H1 (cell line): ENCODE results near the gene TMEM200B. TPM values are rescaled to one million over a fixed set of nuclear protein-coding genes. Genes with fewer than 3 reads are reported as not detected.

Source experiments
- CTCF ChIA-PET: fragments of 300-600 bp; sonication (Branson Sonifier 250); formaldehyde crosslinking; loops from one replicate; lab custom pipeline; 2021; ENCODE audit not compliant: partially characterized antibody; lab: Charles Lee
- POLR2A ChIA-PET: fragments of 300-600 bp; sonication (Branson Sonifier 250); formaldehyde crosslinking; loops from one replicate; lab custom pipeline; 2021; ENCODE audit warnings: inconsistent platforms; ENCODE audit not compliant: partially characterized antibody; lab: Charles Lee
- DNase-seq, 2 experiments: peaks; one replicate each; pipeline versions ENCODE4 v3.0.0 to v3.0.0-alpha.2; 2010 to 2022; ENCODE audit warnings: low spot score in 2 of 2, low read depth in 1 of 2, mixed read lengths in 1 of 2
- FAIRE-seq: peaks from 2 replicates; lab custom pipeline; 2011; peaks lifted over from hg19 to GRCh38; lab: Jason Lieb, UNC
- H2AFZ ChIP-seq: 2 replicates; pipeline ENCODE4 v1.8.1; 2012; ENCODE audit warnings: low read length, inconsistent platforms
- H2AK5ac ChIP-seq: 2 replicates; pipeline ENCODE4 v1.6.1; 2013; ENCODE audit warnings: low read depth, low read length
- H2BK120ac ChIP-seq: replicated peaks from 2 replicates; pipeline ENCODE3; 2013; ENCODE audit warnings: low read depth, low read length, inconsistent platforms
- H2BK12ac ChIP-seq: 2 replicates; pipeline ENCODE4 v1.6.1; 2013; ENCODE audit warnings: low read depth, low read length
- H2BK15ac ChIP-seq: 2 replicates; pipeline ENCODE4 v1.6.1; 2013; ENCODE audit warnings: low read length
- H2BK20ac ChIP-seq: 2 replicates; pipeline ENCODE4 v1.6.1; 2013; ENCODE audit warnings: low read length
- H2BK5ac ChIP-seq: 2 replicates; pipeline ENCODE4 v1.6.1; 2013; ENCODE audit warnings: low read depth, low read length
- H3K14ac ChIP-seq: 2 replicates; pipeline ENCODE4 v1.6.1; 2013; ENCODE audit warnings: inconsistent platforms; ENCODE audit not compliant: insufficient read length
- H3K18ac ChIP-seq: 2 replicates; pipeline ENCODE4 v1.6.1; 2013; ENCODE audit warnings: low read length; ENCODE audit errors: extremely low read depth
- H3K23ac ChIP-seq: 2 replicates; pipeline ENCODE4 v1.6.1; 2013; ENCODE audit warnings: inconsistent platforms; ENCODE audit not compliant: insufficient read length
- H3K23me2 ChIP-seq: 2 replicates; pipeline ENCODE4 v1.6.1; 2013; ENCODE audit warnings: low read depth, low read length
- H3K27ac ChIP-seq: 2 replicates; pipeline ENCODE4 v1.6.1; 2011; ENCODE audit warnings: low read depth, low read length, inconsistent platforms
- H3K27me3 ChIP-seq, 4 experiments: replicated peaks in 1 of 4; 1 replicate in 1 of 4; 2 replicates in 3 of 4; pipeline versions ENCODE4 v1.6.1 to v1.8.1; 2011 to 2013; ENCODE audit warnings: low read length in 3 of 4, mild to moderate bottlenecking in 3 of 4, inconsistent platforms in 2 of 4, mixed read lengths in 2 of 4, moderate library complexity in 1 of 4; ENCODE audit not compliant: control insufficient read depth in 3 of 4, insufficient read depth in 3 of 4; ENCODE audit errors: extremely low read depth in 1 of 4
- H3K36me3 ChIP-seq, 4 experiments: 2 replicates each; pipeline versions ENCODE4 v1.6.1 to v1.8.1; 2011 to 2013; ENCODE audit warnings: mild to moderate bottlenecking in 4 of 4, low read length in 3 of 4, moderate library complexity in 2 of 4, control low read depth in 1 of 4, inconsistent platforms in 1 of 4; ENCODE audit not compliant: insufficient read depth in 4 of 4, control insufficient read depth in 2 of 4
- H3K4ac ChIP-seq: replicated peaks from 2 replicates; pipeline ENCODE3; 2013; ENCODE audit warnings: low read length, low read depth, mixed read lengths, inconsistent platforms; ENCODE audit not compliant: insufficient read length
- H3K4me1 ChIP-seq, 4 experiments: replicated peaks in 1 of 4; 1 replicate in 1 of 4; 2 replicates in 3 of 4; pipeline versions ENCODE4 v1.6.1 to v1.8.1; 2011 to 2013; ENCODE audit warnings: low read length in 3 of 4, inconsistent platforms in 2 of 4, mixed read lengths in 1 of 4; ENCODE audit not compliant: insufficient read depth in 4 of 4, control insufficient read depth in 3 of 4
- H3K4me2 ChIP-seq, 2 experiments: 2 replicates each; pipeline versions ENCODE4 v1.6.1 to v1.8.1; 2011 to 2013; ENCODE audit warnings: low read depth in 2 of 2, low read length in 2 of 2, control low read depth in 1 of 2, inconsistent platforms in 1 of 2, mild to moderate bottlenecking in 1 of 2; ENCODE audit not compliant: insufficient read depth in 1 of 2
- H3K4me3 ChIP-seq, 4 experiments: fragments of 200-600, 300-600 bp in 1 of 4; sonication (generic), shearing (Covaris generic), sonication (Bioruptor Twin) in 1 of 4; 2 replicates each; pipeline versions ENCODE4 v1.5.1 to v1.8.1; 2011 to 2016; ENCODE audit warnings: low read length in 4 of 4, low read depth in 3 of 4, control low read depth in 2 of 4, inconsistent platforms in 2 of 4, mild to moderate bottlenecking in 2 of 4, mixed read lengths in 1 of 4, moderate library complexity in 1 of 4; ENCODE audit not compliant: insufficient read depth in 2 of 4; ENCODE audit errors: extremely low read depth in 1 of 4
- H3K56ac ChIP-seq: replicated peaks from 2 replicates; pipeline ENCODE3; 2013; ENCODE audit warnings: low read depth, mild to moderate bottlenecking, mixed read lengths, low read length, inconsistent platforms; ENCODE audit not compliant: insufficient read length
- H3K79me1 ChIP-seq: 2 replicates; pipeline ENCODE4 v1.6.1; 2013; ENCODE audit warnings: low read depth, low read length, control low read depth
- H3K79me2 ChIP-seq, 2 experiments: 2 replicates each; pipeline versions ENCODE4 v1.6.1 to v1.8.1; 2012 to 2013; ENCODE audit warnings: low read length in 2 of 2, mild to moderate bottlenecking in 2 of 2, inconsistent platforms in 1 of 2; ENCODE audit not compliant: insufficient read depth in 2 of 2, control insufficient read depth in 1 of 2
- H3K9ac ChIP-seq, 4 experiments: replicated peaks in 1 of 4; 1 replicate in 1 of 4; 2 replicates in 3 of 4; pipeline versions ENCODE4 v1.6.1 to v1.8.1; 2011 to 2013; ENCODE audit warnings: low read depth in 3 of 4, low read length in 3 of 4, control low read depth in 2 of 4, mild to moderate bottlenecking in 2 of 4, moderate library complexity in 2 of 4, inconsistent platforms in 1 of 4; ENCODE audit errors: extremely low read depth in 1 of 4
- H3K9me3 ChIP-seq, 2 experiments: 2 replicates each; pipeline versions ENCODE4 v1.6.1 to v1.8.1; 2012 to 2013; ENCODE audit warnings: mild to moderate bottlenecking in 2 of 2, moderate library complexity in 2 of 2, control low read depth in 1 of 2, inconsistent platforms in 1 of 2, low read depth in 1 of 2, low read length in 1 of 2, mixed read lengths in 1 of 2; ENCODE audit not compliant: insufficient read depth in 2 of 2
- H4K20me1 ChIP-seq, 2 experiments: replicated peaks in 1 of 2; 2 replicates each; pipeline versions ENCODE3 to v1.8.1; 2011 to 2013; ENCODE audit warnings: inconsistent platforms in 2 of 2, low read length in 2 of 2, mild to moderate bottlenecking in 1 of 2; ENCODE audit not compliant: insufficient read depth in 2 of 2, control insufficient read depth in 1 of 2
- H4K5ac ChIP-seq: 2 replicates; pipeline ENCODE4 v1.6.1; 2013; ENCODE audit warnings: low read length, low read depth, mixed read lengths, inconsistent platforms; ENCODE audit not compliant: insufficient read length
- H4K8ac ChIP-seq: 2 replicates; pipeline ENCODE4 v1.8.0; 2013; ENCODE audit warnings: mild to moderate bottlenecking, moderate library complexity, low read length, inconsistent platforms; ENCODE audit not compliant: insufficient read depth; ENCODE audit errors: extremely low read depth
- H4K91ac ChIP-seq: replicated peaks from 2 replicates; pipeline ENCODE3; 2013; ENCODE audit warnings: low read length, mixed read lengths, inconsistent platforms; ENCODE audit not compliant: insufficient read length
- GABPA ChIP-seq: IDR thresholded peaks from 2 replicates; pipeline ENCODE4 v1.6.1; 2011; ENCODE audit warnings: mild to moderate bottlenecking, low read length, moderate library complexity, borderline replicate concordance; ENCODE audit not compliant: insufficient read depth
- KDM4A ChIP-seq: IDR thresholded peaks from one replicate; pipeline ENCODE4 v1.7.1; 2012; ENCODE audit warnings: low read depth, mild to moderate bottlenecking, moderate library complexity, low read length, inconsistent platforms; ENCODE audit not compliant: severe bottlenecking
- MAX ChIP-seq: IDR thresholded peaks from 2 replicates; pipeline ENCODE4 v1.6.1; 2012; ENCODE audit warnings: inconsistent platforms
- RFX5 ChIP-seq: IDR thresholded peaks from 2 replicates; pipeline ENCODE4 v1.6.1; 2011; ENCODE audit warnings: low read depth, low read length, improper control_type of control experiment, borderline replicate concordance
- SIX5 ChIP-seq: IDR thresholded peaks from 2 replicates; pipeline ENCODE4 v1.6.1; 2011; ENCODE audit warnings: mild to moderate bottlenecking, low read depth, low read length
- WGBS, 2 experiments: shearing (Covaris generic) in 1 of 2; methylation state at CpG; one replicate each; pipeline versions ENCODE4 v1.1.6 to v1.1.7; 2013 to 2015; ENCODE audit warnings: low lambda C conversion rate in 2 of 2, mixed read lengths in 2 of 2, inconsistent platforms in 1 of 2, low coverage in 1 of 2, missing lambda C conversion rate in 1 of 2; ENCODE audit not compliant: insufficient replicate concordance in 2 of 2, insufficient coverage in 1 of 2, insufficient read length in 1 of 2; ENCODE audit errors: extremely low coverage in 1 of 2, missing lambda C conversion rate in 1 of 2; 5-methylcytosine and 5-hydroxymethylcytosine counted together
- polyA plus RNA-seq, 7 experiments: library from polyadenylated mRNA; depleted of rRNA in 3 of 7; stranded (reverse) in 5 of 7; unstranded in 2 of 7; fragments of >200 nt in 5 of 7; fragments of 200-250 nt in 2 of 7; gene quantifications; 1 replicate in 5 of 7; 2 replicates in 1 of 7; 4 replicates in 1 of 7; pipeline versions ENCODE4 v1.2.1 to v1.2.3, GENCODE V29; 2011 to 2013; ENCODE audit warnings: missing spikeins in 2 of 7, mixed read lengths in 2 of 7
- total RNA-seq: library from RNA; stranded (reverse); fragmentation: NEBNext Ultra II Directional; extraction: Animal tissue kit (Norgen Biotek cat#: 25700); gene quantifications from 2 replicates; pipeline ENCODE4 v1.2.1, GENCODE V29; 2021

Gene TMEM200B
- total and polyA plus RNA-seq, 2 of the 8 experiments (the other 6 are each of a cell fraction or from before 2014, with no cell fraction given): 4.9 to 11.0 TPM

- Histone ChIP-seq H2BK15ac (no peak overlapping the region), H3K79me2 (peaks cover 17 to 88% of the 10 kb centered on the region in 2 experiments), H3K56ac (no peak overlapping the region), H2AFZ (no peak overlapping the region), H2BK12ac (no peak overlapping the region), H4K20me1 (peaks cover 11 to 15% of the 10 kb centered on the region in 2 experiments), H3K27me3 (no peaks in the 10 kb centered on the region), H3K9me3 (no peaks in the 10 kb centered on the region), H3K4ac (no peak overlapping the region), H3K4me2 (no peak overlapping the region), H2BK20ac (no peak overlapping the region), H4K91ac (no peak overlapping the region), H2BK120ac (no peak overlapping the region), H3K23me2 (no peaks in the 10 kb centered on the region), H3K14ac (no peak overlapping the region), H3K4me1 (peaks cover 12 to 31% (median 18%) of the 10 kb centered on the region in 4 experiments), H2BK5ac (no peak overlapping the region), H4K5ac (no peak overlapping the region), H3K27ac (no peak overlapping the region), H3K4me3 (no peak overlapping the region), H2AK5ac (no peak overlapping the region), H3K18ac (no peak overlapping the region), H4K8ac (no peak overlapping the region), H3K9ac (no peak overlapping the region), H3K36me3 (peaks cover 0 to 14% (median 0%) of the 10 kb centered on the region in 4 experiments; a peak in 2 of 8 replicates), H3K23ac (no peak overlapping the region), H3K79me1 (no peaks in the 10 kb centered on the region)
- FAIRE-seq (no peak), DNase-seq (no peak)
- ChIA-PET CTCF (interaction anchor here (1.2 to 2.5 kb wide), 3 partner anchors 10 to 30 kb away, joined by 5 to 13 read pairs (median 12); no protein-coding TSS in a partner anchor), POLR2A (interaction anchor here (0.6 to 9.0 kb wide), 7 partner anchors 9 to 99 kb away, joined by 3 to 105 read pairs (median 4); partner anchors contain the start of gene SRSF4)
- TF ChIP-seq KDM4A (no peak), SIX5 (no peak), RFX5 (no peak), GABPA (no peak), MAX (no peak)
- 100% methylated on average over 9 of the region's 9 CpGs; no CpG with 5 or more reads in 1 of the 2 experiments for WGBS, 2 experiments
These were observed 44.2 kb upstream of the TMEM200B start for GRCh38 chr1:29167904-29168303.
